Activated B cell treated with CpG ODN at 0.5 μM for 24 hours (primary cell): ENCODE data around the gene EXOC6. TPM values are rescaled to one million over a fixed set of nuclear protein-coding genes. Genes with fewer than 3 reads are reported as not detected.
"Not testable (repeated sequence)": the region's sequence is repeated elsewhere in the genome, so short reads cannot be mapped to it uniquely, and the experiment has no call there.

ENCODE experiments used
- ATAC-seq: fragments of 200-7000 bp; cut with Tn5 transposase; one replicate; pipeline ENCODE4 v1.10.0; 2021; ENCODE audit warnings: low read depth, mild to moderate bottlenecking, moderate library complexity
- CTCF ChIA-PET: fragments of 350-600 bp; sonication (Branson Sonifier 250); formaldehyde crosslinking; loops from one replicate; lab custom pipeline; 2021; ENCODE audit warnings: antibody characterized with exemption; lab: Charles Lee
- POLR2A ChIA-PET: fragments of 350-600 bp; sonication (Branson Sonifier 250); formaldehyde crosslinking; loops from one replicate; lab custom pipeline; 2021; ENCODE audit warnings: antibody characterized with exemption; lab: Charles Lee
- DNase-seq: peaks from one replicate; pipeline ENCODE4 v3.0.0; 2022
- H3K27ac Mint-ChIP-seq: one replicate; pipeline ENCODE4 v1.8.0; 2020; ENCODE audit warnings: mixed read lengths
- H3K27me3 Mint-ChIP-seq: one replicate; pipeline ENCODE4 v1.8.0; 2021; ENCODE audit warnings: mixed read lengths
- H3K36me3 Mint-ChIP-seq: one replicate; pipeline ENCODE4 v1.8.0; 2021; ENCODE audit warnings: low read depth, mixed read lengths
- H3K4me1 Mint-ChIP-seq: one replicate; pipeline ENCODE4 v1.8.0; 2021; ENCODE audit warnings: mixed read lengths
- H3K4me3 Mint-ChIP-seq: one replicate; pipeline ENCODE4 v1.8.0; 2020; ENCODE audit warnings: mild to moderate bottlenecking, mixed read lengths
- H3K9me3 Mint-ChIP-seq: one replicate; pipeline ENCODE4 v1.8.0; 2020; ENCODE audit warnings: mixed read lengths
- intact Hi-C: fragments of 100-400 bp; cut with micrococcal nuclease; formaldehyde crosslinking; loops from one replicate; pipeline ENCODE4 v1.15.1; 2024
- total RNA-seq: library from RNA; stranded (reverse); gene quantifications from 2 replicates; pipeline ENCODE4 v1.2.3, GENCODE V29; 2022
- TF ChIP-seq, protein P1 (sequence below): fragments of 200-600 bp; IDR thresholded peaks from one replicate; pipeline ENCODE4 v1.8.0; 2022; ENCODE audit warnings: antibody characterized with exemption, mild to moderate bottlenecking

EXOC6 gene
- total RNA-seq, 1 donor from 2014 or later: 17.3 TPM

GRCh38 chr10:92903633-92904032 is 55.3 kb downstream of the EXOC6 start:
- ChIA-PET CTCF (no interaction called here), POLR2A (no interaction called here)
- no peak overlapping the region for H3K4me3 Mint-ChIP-seq
- ATAC-seq (no peak), DNase-seq (no peak)
- TF ChIP-seq, protein P1, sequence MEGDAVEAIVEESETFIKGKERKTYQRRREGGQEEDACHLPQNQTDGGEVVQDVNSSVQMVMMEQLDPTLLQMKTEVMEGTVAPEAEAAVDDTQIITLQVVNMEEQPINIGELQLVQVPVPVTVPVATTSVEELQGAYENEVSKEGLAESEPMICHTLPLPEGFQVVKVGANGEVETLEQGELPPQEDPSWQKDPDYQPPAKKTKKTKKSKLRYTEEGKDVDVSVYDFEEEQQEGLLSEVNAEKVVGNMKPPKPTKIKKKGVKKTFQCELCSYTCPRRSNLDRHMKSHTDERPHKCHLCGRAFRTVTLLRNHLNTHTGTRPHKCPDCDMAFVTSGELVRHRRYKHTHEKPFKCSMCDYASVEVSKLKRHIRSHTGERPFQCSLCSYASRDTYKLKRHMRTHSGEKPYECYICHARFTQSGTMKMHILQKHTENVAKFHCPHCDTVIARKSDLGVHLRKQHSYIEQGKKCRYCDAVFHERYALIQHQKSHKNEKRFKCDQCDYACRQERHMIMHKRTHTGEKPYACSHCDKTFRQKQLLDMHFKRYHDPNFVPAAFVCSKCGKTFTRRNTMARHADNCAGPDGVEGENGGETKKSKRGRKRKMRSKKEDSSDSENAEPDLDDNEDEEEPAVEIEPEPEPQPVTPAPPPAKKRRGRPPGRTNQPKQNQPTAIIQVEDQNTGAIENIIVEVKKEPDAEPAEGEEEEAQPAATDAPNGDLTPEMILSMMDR: no peak
- H3K27ac Mint-ChIP-seq: no peak overlapping the region
- H3K4me1 Mint-ChIP-seq: peaks cover 5% of the 10 kb centered on the region
- H3K9me3 Mint-ChIP-seq: no peaks in the 10 kb centered on the region
- H3K36me3 Mint-ChIP-seq: peaks cover 48% of the 10 kb centered on the region
- H3K27me3 Mint-ChIP-seq: no peaks in the 10 kb centered on the region
- intact Hi-C loops: no loop called here

GRCh38 chr10:92907280-92907679 is 59.0 kb downstream of the EXOC6 start:
- Mint-ChIP-seq H3K4me1 (peaks cover 4% of the 10 kb centered on the region), H3K36me3 (peaks cover 51% of the 10 kb centered on the region), H3K27me3 (no peaks in the 10 kb centered on the region), H3K9me3 (no peaks in the 10 kb centered on the region), H3K4me3 (no peak overlapping the region), H3K27ac (no peak overlapping the region)
- DNase-seq: no peak
- POLR2A ChIA-PET: no interaction called here
- ATAC-seq: no peak
- intact Hi-C loops: no loop called here
- CTCF ChIA-PET: no interaction called here
- TF ChIP-seq, protein P1: no peak

GRCh38 chr10:92912631-92913030 is 64.3 kb downstream of the EXOC6 start:
- H3K4me3 Mint-ChIP-seq, H3K27me3 Mint-ChIP-seq, H3K4me1 Mint-ChIP-seq, CTCF ChIA-PET, POLR2A ChIA-PET, H3K9me3 Mint-ChIP-seq, ATAC-seq, intact Hi-C loops, DNase-seq, H3K27ac Mint-ChIP-seq: not testable (repeated sequence)
- peaks cover 40% of the 10 kb centered on the region for H3K36me3 Mint-ChIP-seq

DNA sequence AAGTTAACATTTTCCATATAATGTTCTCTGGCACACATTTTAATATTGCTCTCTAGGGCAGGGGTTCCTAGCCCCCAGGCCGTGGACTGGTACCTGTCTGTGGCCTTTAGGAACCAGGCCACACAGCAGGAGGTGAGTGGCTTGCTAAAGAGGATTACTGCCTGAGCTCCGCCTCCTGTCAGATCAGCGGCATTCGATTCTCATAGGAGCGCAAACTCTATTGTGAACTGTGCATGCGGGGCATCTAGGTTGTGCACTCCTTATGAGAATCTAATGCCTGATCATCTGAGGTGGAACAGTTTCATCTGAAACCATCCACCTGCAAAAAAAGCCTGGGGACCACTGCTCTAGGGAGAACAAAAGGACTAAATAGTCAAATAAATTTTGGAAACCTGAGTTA is 65.7 kb downstream of the EXOC6 start:
- DNase-seq (no peak), ATAC-seq (no peak)
- peaks cover 40% of the 10 kb centered on the region for H3K36me3 Mint-ChIP-seq
- H3K27ac Mint-ChIP-seq: no peak overlapping the region
- intact Hi-C loops: no loop called here
- no peaks in the 10 kb centered on the region for H3K9me3 Mint-ChIP-seq
- ChIA-PET CTCF (no interaction called here), POLR2A (no interaction called here)
- no peaks in the 10 kb centered on the region for H3K4me1 Mint-ChIP-seq
- H3K4me3 Mint-ChIP-seq: no peak overlapping the region
- no peaks in the 10 kb centered on the region for H3K27me3 Mint-ChIP-seq
- TF ChIP-seq, protein P1: no peak

- Mint-ChIP-seq H3K36me3 (peaks cover 42% of the 10 kb centered on the region), H3K9me3 (no peaks in the 10 kb centered on the region), H3K4me1 (no peaks in the 10 kb centered on the region), H3K4me3 (no peak overlapping the region), H3K27me3 (no peaks in the 10 kb centered on the region), H3K27ac (no peak overlapping the region)
- peak; percentile 81 for ATAC-seq
- TF ChIP-seq, protein P1: peak; percentile 43
- no peak for DNase-seq
- CTCF ChIA-PET: interaction anchor here (1.2 to 2.5 kb wide), 2 partner anchors 12 to 72 kb away, joined by 3 to 8 read pairs; no protein-coding TSS in a partner anchor
- intact Hi-C loops: no loop called here
- POLR2A ChIA-PET: interaction anchor here (0.6 to 0.7 kb wide), 2 partner anchors 65 to 513 kb away, joined by 3 to 6 read pairs; no protein-coding TSS in a partner anchor
Observed at GRCh38 chr10:92914478-92915325, 66.4 kb downstream of the EXOC6 start.
